GM18499 (cell line): ENCODE measurements around the gene MRPL1.
"Not testable (repeated sequence)": the region's sequence is repeated elsewhere in the genome, so short reads cannot be mapped to it uniquely, and the experiment has no call there.

ENCODE experiments used
- ATAC-seq: cut with Tn5 transposase; IDR thresholded peaks from one replicate; pipeline ENCODE4 v1.9.1; 2021; ENCODE audit warnings: moderate number of reproducible peaks; ENCODE audit not compliant: insufficient read depth, unreplicated experiment

MRPL1 gene

DNA sequence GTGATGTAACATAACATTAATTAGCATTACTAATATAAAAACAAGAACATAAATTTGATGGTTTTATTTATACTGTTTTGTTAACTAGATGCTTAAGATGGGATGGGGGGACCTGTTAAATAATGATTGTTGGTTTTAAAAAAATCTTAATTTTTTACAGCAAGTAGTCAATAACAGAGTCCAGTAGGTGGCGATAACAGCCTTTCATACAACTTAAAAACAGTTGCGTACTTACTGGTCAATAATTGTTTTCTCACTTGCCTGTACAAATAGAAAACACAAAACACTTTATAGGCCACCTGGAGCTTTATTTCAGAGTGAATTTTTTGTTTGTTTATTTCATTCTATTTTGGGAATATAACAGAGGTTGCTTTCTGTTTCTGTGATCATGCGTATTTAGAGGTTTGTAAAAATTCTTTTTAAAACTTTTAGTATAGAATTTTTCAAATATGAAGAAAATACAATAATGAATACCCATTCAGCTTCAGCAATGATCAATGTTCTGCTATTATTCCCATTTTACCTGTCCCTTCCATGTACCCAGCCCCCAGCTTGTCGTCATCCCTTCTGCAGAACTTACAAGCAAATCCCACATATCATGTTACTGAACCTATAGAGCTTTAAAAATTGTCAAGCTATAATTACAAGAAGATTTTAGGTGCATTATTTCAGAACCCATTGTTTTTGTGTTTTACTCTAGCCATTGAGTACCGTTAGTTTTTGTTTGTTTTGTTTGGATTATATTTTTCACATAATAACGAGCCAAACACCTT lies 97.1 kb downstream of the MRPL1 start:
- ATAC-seq: no peak

DNA sequence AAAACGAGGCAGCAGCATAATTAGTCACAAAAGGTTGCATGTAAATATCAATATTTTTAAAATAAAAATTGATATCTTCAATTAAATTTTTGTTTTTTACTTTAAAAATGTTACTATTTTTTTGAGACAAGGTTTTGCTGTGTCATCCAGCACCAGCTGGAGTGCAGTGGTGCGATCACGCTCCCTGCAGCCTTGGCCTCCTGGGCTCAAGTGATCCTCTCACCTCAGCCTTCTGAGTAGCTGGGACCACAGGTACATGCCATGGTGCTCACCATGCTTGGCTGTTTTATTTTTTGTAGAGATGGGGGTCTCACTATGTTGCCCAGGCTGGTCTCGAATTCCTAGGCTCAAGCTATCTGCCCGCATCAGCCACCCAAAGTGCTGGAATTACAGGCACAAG lies 97.7 kb downstream of the MRPL1 start:
- ATAC-seq: no peak

DNA sequence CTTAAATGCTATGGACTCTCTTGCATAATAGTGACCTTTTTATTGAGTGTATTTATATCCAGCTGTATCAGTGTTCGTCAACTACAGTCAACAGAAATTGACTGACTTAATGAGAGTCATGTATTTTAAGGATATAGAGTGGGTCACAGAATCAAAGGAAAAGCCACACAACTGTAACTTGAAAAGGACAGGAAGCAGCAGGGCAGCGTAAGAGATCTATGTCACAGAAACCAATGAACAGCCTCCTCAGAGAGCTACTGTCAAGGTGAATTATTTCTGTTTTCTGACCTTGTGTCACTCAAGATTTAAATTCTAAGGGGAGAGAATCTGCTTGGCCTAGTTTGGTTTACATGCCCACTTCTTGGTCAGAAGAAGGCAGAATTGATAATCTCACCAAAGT lies 100.4 kb downstream of the MRPL1 start:
- no peak for ATAC-seq

DNA sequence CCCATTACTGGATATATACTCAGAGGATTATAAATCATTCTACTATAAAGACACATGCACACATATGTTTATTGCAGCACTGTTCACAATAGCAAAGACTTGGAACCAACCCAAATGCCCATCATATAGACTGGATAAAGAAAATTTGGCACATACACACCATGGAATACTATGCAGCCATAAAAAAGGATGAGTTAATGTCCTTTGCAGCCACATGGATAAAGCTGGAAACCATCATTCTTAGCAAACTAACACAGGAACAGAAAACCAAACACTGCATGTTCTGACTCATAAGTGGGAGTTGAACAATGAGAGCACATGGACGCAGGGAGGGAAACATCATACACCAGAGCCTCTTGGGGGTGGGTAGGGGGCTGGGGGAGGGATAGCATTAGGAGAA lies 111.0 kb downstream of the MRPL1 start:
- not testable (repeated sequence) for ATAC-seq

DNA sequence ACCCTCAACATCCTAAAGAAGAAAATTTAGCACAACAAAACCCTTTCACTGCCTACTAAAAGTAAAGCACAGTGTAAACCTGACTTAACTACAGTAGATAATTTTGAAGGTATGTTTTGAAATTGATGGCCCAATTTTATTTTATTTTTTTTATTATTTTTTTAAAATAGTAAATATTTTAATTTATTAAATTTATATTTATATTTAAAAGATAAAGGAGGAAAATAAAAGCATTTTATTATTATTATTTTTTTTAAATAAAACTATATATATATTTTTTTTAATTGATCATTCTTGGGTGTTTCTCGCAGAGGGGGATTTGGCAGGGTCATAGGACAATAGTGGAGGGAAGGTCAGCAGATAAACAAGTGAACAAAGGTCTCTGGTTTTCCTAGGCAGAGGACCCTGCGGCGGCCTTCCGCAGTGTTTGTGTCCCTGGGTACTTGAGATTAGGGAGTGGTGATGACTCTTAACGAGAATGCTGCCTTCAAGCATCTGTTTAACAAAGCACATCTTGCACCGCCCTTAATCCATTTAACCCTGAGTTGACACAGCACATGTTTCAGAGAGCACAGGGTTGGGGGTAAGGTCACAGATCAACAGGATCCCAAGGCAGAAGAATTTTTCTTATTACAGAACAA lies 120.4 kb downstream of the MRPL1 start:
- not testable (repeated sequence) for ATAC-seq

DNA sequence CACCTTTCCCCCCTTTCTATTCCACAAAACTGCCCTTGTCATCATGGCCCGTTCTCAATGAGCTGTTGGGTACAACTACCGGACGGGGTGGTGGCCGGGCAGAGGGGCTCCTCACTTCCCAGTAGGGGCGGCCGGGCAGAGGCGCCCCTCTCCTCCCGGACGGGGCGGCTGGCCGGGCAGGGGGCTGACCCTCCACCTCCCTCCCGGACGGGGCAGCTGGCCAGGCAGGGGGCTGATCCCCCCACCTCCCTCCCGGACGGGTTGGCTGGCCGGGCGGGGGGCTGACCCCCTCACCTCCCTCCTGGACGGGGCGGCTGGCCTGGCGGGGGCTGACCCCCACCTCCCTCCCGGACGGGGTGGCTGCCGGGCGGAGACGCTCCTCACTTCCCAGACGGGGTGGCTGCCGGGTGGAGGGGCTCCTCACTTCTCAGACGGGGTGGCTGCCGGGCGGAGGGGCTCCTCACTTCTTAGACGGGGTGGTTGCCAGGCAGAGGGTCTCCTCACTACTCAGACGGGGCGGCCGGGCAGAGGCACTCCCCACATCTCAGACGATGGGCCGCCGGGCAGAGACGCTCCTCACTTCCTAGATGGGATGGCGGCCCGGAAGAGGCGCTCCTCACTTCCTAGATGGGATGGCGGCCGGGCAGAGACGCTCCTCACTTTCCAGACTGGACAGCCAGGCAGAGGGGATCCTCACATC lies 121.1 kb downstream of the MRPL1 start:
- not testable (repeated sequence) for ATAC-seq

DNA sequence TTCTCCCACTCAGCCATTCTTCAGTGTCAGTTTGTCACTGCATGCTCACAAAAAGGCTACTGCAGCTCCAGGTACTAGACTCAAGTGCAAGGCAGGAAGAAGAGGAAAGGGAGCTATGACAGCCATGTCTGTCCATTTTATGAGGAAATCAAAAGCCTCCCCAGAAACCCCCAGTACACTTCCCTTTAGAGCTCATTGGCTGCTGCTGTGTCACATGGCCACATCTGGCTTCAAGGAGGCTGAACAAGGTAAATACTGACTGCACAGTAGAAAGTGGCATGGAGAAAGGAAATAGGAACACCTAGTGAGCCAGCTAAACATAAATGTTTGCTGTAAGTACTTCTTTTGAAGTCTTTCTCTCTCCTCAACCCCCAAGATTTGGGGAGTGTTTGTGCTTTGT lies 127.3 kb downstream of the MRPL1 start:
- ATAC-seq: no peak

DNA sequence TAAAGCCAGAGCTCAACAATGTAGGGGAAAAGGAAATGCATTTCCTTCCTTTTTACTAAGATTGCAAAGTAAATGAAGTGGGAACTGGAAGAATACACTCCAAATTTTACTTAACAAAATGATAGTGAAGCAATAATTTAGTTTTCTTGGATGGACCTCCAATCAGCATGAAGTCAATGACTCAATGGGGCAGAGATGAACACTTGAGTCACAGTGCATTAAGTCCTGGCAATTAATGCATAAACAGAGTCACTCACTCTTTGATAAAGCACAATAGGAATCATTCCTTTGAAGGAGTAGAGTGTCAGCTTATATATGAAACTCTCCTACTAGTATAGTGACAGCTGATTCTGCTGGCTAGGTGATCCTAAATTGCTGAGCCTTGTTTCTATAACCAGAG lies 127.8 kb downstream of the MRPL1 start:
- ATAC-seq: no peak

DNA sequence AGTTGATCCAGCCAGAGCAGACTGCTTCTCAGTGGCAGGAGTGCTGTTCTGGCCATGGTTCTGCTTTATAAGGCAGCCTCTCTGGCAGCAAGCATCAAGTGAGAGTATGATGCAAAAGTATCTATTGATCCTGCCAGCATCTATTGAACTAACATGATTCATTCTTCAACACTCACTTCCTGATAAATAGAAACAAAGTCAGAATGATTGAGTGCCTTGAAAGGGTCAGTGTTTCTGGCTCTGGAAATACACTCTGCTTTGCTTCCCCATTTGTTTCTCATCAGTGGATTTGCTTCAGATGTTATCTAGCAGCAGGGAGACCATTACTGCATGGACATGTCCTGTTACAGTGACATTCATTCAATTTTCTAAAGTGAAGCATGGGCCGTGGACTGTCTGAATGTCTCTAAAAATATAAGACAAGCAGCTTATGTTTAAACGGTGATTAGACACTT lies 128.3 kb downstream of the MRPL1 start:
- no peak for ATAC-seq

DNA sequence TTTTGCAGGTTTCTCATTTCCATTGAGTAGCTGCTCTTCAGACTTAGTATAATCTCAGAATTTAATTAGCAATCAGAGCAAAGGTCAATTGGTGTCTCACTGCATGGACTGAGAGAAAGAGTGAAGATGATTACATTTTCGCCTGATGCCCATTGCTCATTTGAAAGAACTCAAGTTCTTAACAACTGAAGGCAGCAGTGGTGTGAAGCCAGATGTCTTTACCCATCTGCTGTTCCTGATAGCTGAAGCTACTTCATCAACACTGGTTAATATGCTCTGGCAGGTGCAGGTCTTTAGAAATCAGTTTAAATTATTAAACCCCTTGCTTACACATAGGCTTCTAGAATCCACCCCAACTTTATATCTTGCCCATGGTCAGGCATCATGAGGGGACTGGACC lies 130.0 kb downstream of the MRPL1 start:
- no peak for ATAC-seq

DNA sequence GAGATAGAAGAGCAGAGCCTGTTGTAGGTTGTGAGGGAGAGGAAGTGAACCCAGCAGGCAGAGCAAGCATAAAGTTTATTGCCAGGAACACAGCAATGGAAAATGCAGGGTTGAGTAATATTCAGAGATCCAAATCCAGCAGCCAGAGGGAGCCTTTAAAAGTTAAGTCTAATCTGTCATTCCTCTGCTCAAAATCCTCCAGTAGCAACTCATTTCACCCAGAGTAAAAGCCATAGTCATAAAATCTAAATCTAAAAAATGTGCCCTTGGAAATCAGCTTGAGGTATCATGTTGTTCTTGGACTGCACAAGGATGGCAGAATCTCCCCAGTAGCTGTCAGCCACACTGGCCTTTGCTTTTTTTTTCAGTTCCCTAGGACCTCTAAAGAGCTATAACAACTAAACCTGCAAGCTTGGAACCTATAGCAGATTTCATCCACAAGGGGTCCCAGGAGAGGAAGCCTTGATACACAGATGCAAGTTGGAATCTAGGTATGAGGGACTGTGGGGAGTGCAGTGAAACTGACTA lies 131.6 kb downstream of the MRPL1 start:
- no peak for ATAC-seq

DNA sequence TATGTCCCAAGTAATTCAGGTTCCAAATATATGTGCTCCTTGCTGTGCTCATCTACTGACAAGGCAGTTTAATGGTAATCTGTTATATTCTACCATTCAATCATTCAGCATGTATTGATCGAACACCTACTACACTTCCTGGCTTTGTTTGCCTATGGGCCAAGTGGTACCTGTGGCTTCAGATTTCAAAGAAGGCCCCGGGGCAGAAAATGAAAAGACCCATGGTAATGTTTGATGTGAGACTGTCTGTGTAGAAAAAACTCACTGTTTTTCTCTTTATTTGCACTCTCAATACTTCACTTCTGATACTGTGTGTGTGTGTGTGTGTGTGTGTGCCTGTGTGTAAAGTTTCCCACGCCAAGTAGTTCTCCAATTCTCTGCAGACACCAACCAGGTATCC lies 133.4 kb downstream of the MRPL1 start:
- no peak for ATAC-seq

DNA sequence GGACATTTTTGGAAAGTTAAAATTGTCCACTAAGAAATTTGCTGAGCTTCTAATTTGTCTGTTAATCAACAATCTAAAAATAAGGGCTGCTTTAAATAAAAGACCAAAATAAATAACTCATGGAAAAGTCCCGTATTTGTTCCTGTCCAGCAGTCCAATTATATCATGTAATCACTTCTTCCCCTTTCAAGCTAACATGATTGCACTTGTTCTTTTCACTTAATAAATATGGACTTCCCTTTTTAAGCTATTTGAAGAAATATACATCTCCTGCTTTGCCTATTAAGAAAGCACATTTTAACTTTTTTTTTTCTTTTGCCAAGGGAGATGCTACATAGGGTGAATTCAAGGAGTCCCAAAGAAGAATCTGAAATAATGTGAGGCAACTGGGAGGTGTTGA lies 138.9 kb downstream of the MRPL1 start:
- no peak for ATAC-seq

DNA sequence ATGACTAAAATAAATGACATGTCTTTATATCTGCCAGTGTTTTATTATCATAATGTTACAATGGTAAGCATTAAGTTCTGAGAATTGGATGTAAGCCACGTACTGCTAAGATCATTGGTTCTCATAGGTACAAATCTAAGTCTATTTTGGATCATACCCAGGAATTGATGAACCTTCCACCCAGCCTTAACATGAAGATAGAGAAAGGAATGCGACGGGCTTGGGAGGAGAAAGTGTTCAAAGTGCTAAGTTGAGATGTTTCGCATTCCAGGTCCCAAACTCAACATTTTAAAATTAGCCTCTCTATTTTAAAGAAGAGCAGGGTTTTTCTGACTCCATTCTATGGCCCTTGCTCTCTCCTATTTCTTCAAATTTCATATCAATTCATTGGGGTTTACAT lies 139.6 kb downstream of the MRPL1 start:
- ATAC-seq: no peak
